ACC112 (cell line): ENCODE data around the gene BTRC.
"Not testable (repeated sequence)": the region's sequence is repeated elsewhere in the genome, so short reads cannot be mapped to it uniquely, and the experiment has no call there.

Experiments used
- H2AFZ ChIP-seq: fragments of 200-600 bp; sonication (generic); one replicate; pipeline ENCODE4 v1.6.0; 2017; ENCODE audit warnings: antibody characterized with exemption, low read length; ENCODE audit not compliant: unreplicated experiment
- H3K27ac ChIP-seq: fragments of 200-600 bp; sonication (generic); 2 replicates; pipeline ENCODE4 v1.5.1; 2014; ENCODE audit warnings: low read depth, mild to moderate bottlenecking, antibody characterized with exemption, low read length, moderate library complexity
- H3K27me3 ChIP-seq: fragments of 200-600 bp; sonication (generic); 2 replicates; pipeline ENCODE4 v1.6.1; 2014; ENCODE audit warnings: mild to moderate bottlenecking, antibody characterized with exemption, low read length, moderate library complexity, mixed read lengths; ENCODE audit not compliant: insufficient read depth
- H3K36me3 ChIP-seq: fragments of 200-600 bp; sonication (generic); 2 replicates; pipeline ENCODE4 v1.6.1; 2016; ENCODE audit warnings: mild to moderate bottlenecking, antibody characterized with exemption, low read length, moderate library complexity, mixed read lengths; ENCODE audit not compliant: insufficient read depth
- H3K4me1 ChIP-seq: fragments of 200-600 bp; sonication (generic); one replicate; pipeline ENCODE4 v1.6.1; 2016; ENCODE audit warnings: low read length, mixed read lengths; ENCODE audit not compliant: insufficient read depth, unreplicated experiment, control insufficient read depth
- H3K4me3 ChIP-seq: fragments of 200-600 bp; sonication (generic); 2 replicates; pipeline ENCODE4 v1.5.1; 2014; ENCODE audit warnings: mild to moderate bottlenecking, low read depth, low read length
- H3K79me2 ChIP-seq: fragments of 200-600 bp; sonication (generic); one replicate; pipeline ENCODE4 v1.6.0; 2016; ENCODE audit warnings: low read length; ENCODE audit not compliant: control insufficient read depth, unreplicated experiment, insufficient read depth

BTRC gene

DNA sequence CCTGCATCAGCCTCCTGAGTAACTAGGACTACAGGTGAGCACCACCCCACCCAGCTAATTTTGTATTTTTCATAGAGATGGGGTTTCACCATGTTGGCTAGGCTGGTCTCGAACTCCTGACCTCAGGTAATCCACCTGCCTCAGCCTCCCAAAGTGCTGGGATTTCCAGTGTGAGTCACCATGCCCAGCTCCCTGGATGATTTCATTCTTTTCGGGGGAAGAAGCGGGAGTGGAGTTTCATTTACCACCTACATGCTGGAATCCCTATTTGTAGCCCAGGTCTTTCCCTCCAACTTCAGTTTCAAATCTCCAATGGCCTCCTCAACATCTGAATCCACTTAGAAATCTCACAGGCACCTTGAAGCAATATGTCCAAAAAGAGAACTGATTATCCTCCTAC lies 2.9 kb upstream of the BTRC start:
- Histone ChIP-seq H3K36me3 (no peaks in the 10 kb centered on the region), H3K4me3 (no peak overlapping the region), H3K4me1 (peaks cover 7% of the 10 kb centered on the region), H3K27ac (no peak overlapping the region), H3K79me2 (peaks cover 20% of the 10 kb centered on the region), H3K27me3 (peaks cover 10% of the 10 kb centered on the region), H2AFZ (no peak overlapping the region)

- Histone ChIP-seq H3K27ac (no peak overlapping the region), H2AFZ (no peak overlapping the region), H3K36me3 (no peaks in the 10 kb centered on the region)
These were observed 2.5 kb upstream of the BTRC start for GRCh38 chr10:101351477-101351876.

GRCh38 chr10:101352857-101353256 lies 1.1 kb upstream of the BTRC start:
- H3K4me3 ChIP-seq, H3K36me3 ChIP-seq, H2AFZ ChIP-seq, H3K4me1 ChIP-seq, H3K27me3 ChIP-seq, H3K27ac ChIP-seq: not testable (repeated sequence)
- H3K79me2 ChIP-seq: peaks cover 28% of the 10 kb centered on the region

More at GRCh38 chr10:101351477-101351876, 2.5 kb upstream of the BTRC start:
- H3K4me1 ChIP-seq: peaks cover 7% of the 10 kb centered on the region
- H3K4me3 ChIP-seq: no peak overlapping the region
- H3K27me3 ChIP-seq: peaks cover 10% of the 10 kb centered on the region
- H3K79me2 ChIP-seq: peaks cover 24% of the 10 kb centered on the region

GRCh38 chr10:101354328-101355071 lies 535 bp downstream of the BTRC start:
- Histone ChIP-seq H3K27ac (peak overlapping the region; percentile 45), H3K27me3 (peaks cover 5% of the 10 kb centered on the region; the same call in 1 of the 2 replicates), H3K4me1 (peaks cover 13% of the 10 kb centered on the region), H3K36me3 (no peaks in the 10 kb centered on the region), H3K4me3 (peak overlapping the region; percentile 96), H2AFZ (peak overlapping the region; percentile 95), H3K79me2 (peaks cover 40% of the 10 kb centered on the region)

DNA sequence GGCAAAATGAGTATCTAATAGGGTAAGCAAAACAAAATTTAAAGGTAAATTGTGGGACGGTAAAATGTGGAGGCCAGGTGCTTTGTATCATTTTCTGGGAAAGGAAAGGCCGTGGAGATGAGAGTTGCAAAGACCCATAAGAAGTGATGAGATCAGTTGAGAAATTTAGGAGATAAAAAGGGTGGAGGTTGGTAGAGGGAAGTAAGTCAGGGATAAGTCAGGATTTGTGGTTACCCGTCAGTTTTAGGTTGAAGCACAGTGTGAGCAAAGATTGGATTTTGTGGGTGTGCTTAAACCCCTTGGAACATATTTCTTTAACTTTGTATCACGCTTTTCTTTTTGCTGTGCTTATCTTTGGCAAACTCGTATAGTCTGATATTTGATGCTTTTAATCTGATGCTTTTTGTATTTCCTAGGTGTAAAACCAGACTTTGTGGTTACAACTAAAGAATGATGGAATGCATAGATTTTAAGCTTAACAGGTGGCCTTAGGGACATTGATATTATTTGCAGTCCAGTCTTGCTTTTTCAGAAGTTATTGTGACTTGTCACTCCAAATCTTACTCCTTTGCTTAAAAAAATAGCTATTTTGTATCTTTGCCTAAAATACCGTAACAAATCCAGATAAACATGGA lies 1.2 kb downstream of the BTRC start:
- H3K79me2 ChIP-seq: peaks cover 42% of the 10 kb centered on the region

GRCh38 chr10:101356132-101356531 lies 2.2 kb downstream of the BTRC start:
- Histone ChIP-seq H2AFZ (no peak overlapping the region), H3K79me2 (peaks cover 48% of the 10 kb centered on the region), H3K27me3 (no peaks in the 10 kb centered on the region), H3K4me3 (no peak overlapping the region), H3K4me1 (peaks cover 13% of the 10 kb centered on the region), H3K36me3 (no peaks in the 10 kb centered on the region), H3K27ac (no peak overlapping the region)

More for the DNA sequence above, 1.2 kb downstream of the BTRC start:
- H3K36me3 ChIP-seq: no peaks in the 10 kb centered on the region
- peak overlapping the region; percentile 96 for H3K4me3 ChIP-seq
- peak overlapping the region; percentile 95 for H2AFZ ChIP-seq
- H3K4me1 ChIP-seq: peaks cover 13% of the 10 kb centered on the region
- peak overlapping the region; percentile 45; the same call in 1 of the 2 replicates for H3K27ac ChIP-seq
- H3K27me3 ChIP-seq: peaks cover 4% of the 10 kb centered on the region; the same call in 1 of the 2 replicates

GRCh38 chr10:101357958-101358357 lies 4.0 kb downstream of the BTRC start:
- Histone ChIP-seq H3K36me3 (no peaks in the 10 kb centered on the region), H3K79me2 (peaks cover 48% of the 10 kb centered on the region), H3K27ac (no peak overlapping the region), H3K4me3 (no peak overlapping the region), H3K27me3 (no peaks in the 10 kb centered on the region), H3K4me1 (peaks cover 13% of the 10 kb centered on the region), H2AFZ (no peak overlapping the region)

GRCh38 chr10:101358706-101359300 lies 4.8 kb downstream of the BTRC start:
- Histone ChIP-seq H3K27ac (no peak overlapping the region), H3K4me1 (peaks cover 17% of the 10 kb centered on the region), H2AFZ (no peak overlapping the region), H3K27me3 (no peaks in the 10 kb centered on the region), H3K79me2 (peaks cover 53% of the 10 kb centered on the region), H3K4me3 (no peak overlapping the region), H3K36me3 (no peaks in the 10 kb centered on the region)

- not testable (repeated sequence) for H3K27ac ChIP-seq, H3K4me3 ChIP-seq, H3K36me3 ChIP-seq, H3K27me3 ChIP-seq, H2AFZ ChIP-seq
- Histone ChIP-seq H3K4me1 (peaks cover 22% of the 10 kb centered on the region), H3K79me2 (peaks cover 43% of the 10 kb centered on the region)
These were observed 6.1 kb downstream of the BTRC start for GRCh38 chr10:101360090-101360489.

- H3K27me3 ChIP-seq, H2AFZ ChIP-seq, H3K27ac ChIP-seq, H3K36me3 ChIP-seq, H3K4me3 ChIP-seq: not testable (repeated sequence)
- peaks cover 18% of the 10 kb centered on the region for H3K4me1 ChIP-seq
- H3K79me2 ChIP-seq: peaks cover 36% of the 10 kb centered on the region
These were observed 6.9 kb downstream of the BTRC start for GRCh38 chr10:101360841-101361240.
